Activated CD4-positive, alpha-beta T cell treated with anti-CD3 and anti-CD28 coated beads, Interleukin-2, amount 50 U/mL, for 24 hours (primary cell): ENCODE results near the gene MOCOS.

ENCODE experiments used
- DNase-seq, 2 donors: peaks; one replicate each; pipeline ENCODE4 v3.0.0-alpha.2; 2020; ENCODE audit warnings: low read depth in 1 of 2, low spot score in 1 of 2

Gene MOCOS

DNA sequence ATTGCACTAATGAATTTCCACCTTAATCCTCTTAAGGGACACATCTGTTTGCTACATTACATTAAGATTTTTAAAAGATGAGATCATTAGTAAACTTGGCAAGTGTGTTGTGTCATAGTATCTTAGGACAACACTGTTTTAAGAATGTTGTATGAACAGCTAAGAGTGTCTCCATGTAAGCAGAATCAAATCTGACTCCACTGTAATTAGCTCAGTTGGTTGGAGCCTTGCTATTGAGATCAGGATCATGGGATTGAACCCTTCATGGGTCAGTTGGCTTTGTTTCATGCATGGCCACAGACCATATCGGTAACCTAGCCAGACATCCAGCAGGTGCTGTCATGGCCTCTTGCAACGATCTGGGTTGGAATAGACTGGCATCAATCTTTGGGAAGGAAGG lies 115.4 kb downstream of the MOCOS start:
- no peak for DNase-seq

DNA sequence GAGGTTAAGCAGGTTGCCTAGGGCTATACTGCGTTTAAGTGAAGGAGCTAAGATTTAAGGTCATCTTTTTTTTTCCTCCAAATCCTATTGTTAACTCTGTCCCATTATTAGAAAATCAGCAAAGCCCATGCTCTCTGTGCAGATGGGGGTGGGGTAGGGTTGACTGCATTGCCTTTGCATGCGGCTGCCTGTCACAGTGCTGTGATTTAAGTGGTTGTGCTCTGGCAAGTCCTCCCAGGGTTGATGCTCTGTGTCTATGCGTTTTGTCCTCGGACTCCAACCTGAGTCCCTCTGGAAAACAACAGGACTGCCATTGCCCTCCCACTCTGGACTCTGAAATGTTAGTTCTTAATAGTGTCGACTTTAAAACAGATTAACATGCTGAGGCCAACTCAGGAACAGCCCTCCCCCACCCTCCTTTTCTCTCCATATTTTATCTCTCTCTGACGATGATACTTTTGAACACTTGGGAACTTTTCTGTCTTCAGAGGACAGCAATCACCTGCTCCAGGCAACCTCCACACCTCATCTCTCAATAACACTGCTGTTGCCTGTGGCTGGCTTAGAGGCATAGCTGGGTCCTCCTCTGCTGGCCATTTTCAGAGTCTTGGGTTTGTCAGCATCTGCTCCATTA lies 116.0 kb downstream of the MOCOS start:
- no peak for DNase-seq

DNA sequence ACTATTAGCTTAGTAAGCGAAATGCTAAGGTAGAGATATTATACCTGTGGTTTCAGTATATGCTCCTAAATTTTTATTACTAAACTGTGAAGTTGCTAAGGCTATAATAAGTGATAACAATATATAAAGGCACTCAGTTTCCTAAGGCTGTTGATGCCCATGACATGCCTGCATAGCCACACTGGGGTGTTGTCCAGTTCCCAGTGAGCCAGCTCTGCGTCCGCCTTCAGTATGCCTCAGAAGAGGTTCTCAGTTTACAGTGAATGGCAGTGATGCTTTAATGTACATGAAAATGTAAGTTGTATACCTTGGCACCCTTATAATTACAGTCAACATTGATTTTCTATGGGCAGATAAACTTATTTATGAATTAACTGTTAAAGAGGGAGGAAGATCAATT lies 117.4 kb downstream of the MOCOS start:
- DNase-seq: no peak

DNA sequence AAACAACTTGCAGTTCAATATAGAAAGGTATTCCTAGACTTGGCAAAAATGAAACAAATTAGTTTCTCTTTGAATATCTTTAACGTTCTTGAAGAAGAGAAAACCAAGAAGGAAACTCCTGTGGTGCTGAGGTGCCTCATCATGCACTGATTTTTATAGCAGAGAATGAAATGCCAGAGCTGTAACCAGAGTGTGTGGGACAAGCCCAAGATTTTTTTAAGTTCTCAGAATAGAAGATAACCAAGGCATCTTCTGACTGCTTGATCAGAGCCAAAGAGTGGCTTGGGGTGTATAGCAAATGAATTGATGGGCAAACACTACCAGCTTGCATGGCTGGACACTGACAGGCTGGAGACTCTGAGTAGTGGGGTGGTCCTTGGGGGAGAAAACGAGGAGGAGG lies 118.1 kb downstream of the MOCOS start:
- no peak for DNase-seq

DNA sequence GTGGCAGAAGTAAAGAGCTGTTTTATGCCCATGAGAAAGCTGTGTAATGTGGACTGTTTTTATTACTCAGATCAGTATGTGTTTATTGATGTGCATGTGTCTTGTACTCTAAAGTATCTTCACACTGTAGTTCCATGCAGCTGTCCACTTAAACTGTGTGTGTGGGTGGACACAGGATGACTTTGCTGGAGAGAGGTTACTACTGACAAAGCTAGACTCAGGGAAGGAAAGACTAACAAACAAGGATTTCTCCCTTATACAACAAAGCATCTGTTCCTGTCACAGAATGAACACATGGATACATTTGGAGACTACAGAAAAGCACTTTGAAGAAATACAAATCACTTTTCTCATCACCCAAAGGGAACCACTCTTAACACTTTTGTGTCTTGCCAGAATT lies 120.2 kb downstream of the MOCOS start:
- DNase-seq: no peak

DNA sequence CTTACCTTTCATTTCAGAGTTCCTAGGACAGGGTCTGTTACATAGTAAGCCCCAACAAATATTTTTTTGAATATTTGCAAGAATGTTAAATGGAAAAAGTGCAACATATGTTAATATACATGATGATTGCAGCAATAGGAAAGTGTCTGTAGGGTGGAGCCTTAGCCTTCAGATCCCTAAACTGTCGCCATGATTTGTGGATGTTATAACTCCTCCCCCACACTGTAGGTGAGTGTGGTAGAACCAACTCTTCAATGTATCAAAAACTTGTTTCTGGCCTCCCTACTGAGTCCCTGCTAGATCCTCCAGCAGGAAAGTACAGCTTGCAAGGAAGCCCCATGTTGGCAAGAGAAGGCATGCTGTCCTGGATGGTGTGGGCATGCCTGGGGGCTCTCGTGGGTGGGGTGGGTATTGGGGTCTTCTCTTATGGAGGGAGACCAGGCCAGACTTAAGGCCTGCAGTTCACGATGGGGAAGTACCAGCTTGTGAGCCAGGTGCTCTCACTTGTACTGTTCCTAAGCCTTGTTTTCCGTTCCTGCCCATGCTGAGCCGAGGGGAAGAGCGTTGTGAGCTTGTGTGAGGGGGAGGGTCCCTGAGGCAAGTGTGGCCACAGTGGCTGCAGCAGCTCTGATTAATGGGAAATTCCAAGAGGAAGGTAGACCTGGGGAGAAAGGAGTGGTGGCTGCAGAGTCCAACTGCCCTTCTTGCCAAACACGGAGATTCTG lies 121.6 kb downstream of the MOCOS start:
- DNase-seq: no peak

DNA sequence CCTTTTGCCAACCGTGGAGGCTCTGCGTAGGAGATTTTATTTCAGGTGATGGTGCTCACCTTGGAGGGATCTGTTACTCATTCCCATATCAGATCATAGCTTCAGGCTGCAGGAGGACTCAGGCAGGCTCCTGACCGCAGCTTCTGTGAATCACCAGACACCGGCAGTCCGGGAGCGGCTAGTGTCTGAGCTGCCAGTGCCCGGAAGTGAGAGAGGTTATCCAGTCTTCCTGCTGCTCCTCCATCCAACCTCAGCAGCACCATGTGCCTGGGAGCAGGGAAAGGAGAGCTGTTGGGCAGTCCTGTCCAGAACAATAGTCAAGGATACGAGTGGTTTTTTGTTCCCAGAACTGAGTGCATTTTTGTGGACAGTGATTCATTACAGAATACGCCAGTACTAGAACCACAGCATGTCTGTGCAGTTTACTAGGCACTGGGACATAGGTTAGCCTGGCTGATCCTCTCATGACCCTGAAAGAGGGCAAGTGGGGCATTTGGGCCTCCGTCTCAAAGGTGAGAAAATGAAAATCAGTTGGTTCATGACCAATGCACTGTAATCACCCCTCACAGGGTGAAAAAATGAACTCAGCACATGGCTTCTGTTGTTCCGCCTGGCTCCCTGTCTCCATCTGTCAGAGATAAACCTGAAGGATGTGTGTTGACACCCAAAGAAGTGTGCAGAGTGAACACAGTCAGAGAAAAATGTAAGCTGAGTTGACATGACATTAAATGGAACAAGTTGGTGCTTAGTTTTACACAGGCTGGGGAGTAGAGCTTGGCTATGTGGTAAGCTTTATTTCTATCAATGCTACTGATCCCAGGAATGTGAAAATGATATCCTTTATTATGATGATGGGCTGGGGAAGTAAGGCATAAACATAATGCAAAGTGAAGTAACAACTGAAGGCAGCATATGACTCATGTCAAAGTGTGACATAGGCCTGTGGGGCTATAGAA lies 122.4 kb downstream of the MOCOS start:
- no peak for DNase-seq

DNA sequence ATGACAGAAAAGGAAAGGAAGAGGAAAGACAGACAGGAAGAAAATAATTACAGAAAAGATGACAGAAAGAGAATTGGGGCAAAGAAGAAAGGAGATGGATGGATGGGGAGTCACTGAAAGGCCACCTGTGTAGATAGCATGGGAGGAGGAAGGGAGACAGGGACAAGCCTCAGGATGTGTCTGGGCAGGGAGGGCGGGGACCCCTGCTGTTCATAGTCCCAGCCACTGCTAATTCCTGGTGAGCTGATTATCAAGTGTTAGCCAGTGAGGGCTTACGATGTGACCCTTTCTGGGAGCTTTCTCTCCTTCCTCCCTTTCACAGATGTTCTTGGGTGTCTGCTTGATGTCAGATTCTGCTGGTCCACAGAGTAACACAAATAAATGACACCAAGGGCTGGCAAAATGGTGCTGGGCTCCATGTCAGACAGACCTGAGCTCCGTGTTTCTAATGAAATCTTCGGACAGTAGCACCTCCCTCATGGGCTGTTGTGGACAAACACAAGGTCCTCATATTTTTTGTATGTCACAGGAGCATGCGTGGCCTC lies 123.8 kb downstream of the MOCOS start:
- no peak for DNase-seq

DNA sequence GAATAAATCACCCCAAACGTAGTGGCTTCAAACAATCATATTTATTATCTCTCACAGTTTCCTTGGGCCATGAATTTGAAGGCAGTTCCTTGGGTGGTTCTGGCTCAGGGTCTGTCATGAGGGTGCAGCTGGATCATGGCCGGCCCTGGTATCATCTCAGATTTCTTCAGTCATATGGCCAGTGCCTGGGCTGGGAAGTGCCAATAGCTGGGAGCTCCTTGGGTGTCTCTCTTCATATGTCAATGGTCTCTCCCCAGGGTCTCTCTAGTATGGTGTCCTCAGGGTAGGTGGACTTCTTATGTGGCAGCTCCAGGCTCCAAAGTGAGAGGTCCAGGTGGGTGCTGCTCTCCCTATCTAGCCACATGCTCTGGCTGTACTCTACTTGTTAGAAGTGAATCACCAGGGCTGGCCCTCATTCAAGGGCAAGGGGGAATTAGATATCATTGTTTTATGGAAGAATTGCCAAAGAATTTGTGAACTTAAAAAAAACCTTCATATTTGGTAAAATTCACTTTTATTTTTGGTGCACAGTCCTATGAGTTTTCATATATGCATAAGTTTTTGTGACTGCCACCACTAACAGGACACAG lies 125.6 kb downstream of the MOCOS start:
- no peak for DNase-seq

DNA sequence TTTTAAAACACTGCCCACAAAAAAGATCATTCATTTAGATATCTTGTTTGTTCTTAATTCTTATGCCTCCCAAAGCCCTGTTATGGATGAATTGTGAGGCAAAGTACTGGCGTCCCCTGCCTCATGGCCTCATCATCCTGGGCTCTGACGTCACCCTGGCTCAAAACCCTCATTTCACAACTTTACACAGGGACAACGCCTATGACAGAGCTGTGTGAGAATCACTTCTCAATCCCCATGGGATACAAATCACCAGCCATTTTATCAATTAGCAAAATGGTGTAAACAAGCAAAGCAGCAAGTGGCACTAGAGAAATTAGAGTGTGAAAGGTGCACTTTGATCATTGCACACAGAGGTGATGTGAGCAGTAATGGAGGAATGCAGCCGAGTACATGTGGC lies 126.8 kb downstream of the MOCOS start:
- DNase-seq: no peak

DNA sequence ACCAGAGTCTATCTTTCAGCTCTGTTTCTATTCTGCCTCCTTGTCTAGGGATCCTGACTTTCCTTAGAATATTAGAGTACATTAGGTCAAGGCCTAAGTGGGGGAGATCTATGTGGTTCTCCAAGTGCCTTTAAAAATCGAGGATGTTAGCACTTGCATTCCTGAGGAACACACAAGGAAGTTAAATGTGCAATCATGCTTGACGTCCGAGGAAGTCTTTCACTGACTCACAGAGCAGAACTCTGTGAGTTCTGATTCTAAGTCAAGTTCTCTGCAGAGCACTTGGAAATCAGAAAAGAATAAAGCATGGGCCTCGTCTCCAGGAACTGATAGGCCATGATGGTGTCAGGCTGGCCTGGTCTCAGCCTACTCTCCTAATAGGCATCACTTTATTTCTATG lies 127.5 kb downstream of the MOCOS start:
- no peak for DNase-seq

DNA sequence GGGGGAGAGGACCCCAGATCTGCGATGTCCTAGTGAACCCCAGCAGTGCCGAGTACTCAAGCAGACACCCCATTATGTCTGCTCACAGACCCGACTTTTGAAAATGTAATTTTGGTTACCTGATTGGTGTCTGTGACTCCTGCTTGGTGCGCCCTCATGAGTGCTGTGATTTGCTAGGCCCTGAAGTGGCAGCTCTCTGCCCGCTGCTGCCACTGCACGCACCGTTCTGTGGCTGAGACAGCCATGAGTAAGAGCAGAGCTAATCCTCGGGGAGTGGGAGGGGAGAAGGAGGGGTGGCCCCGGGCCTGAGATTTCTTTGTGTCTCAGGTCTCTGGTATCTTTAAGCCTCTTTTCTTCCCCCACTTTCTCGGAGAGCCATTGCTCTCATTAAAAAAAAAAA lies 128.4 kb downstream of the MOCOS start:
- no peak for DNase-seq

DNA sequence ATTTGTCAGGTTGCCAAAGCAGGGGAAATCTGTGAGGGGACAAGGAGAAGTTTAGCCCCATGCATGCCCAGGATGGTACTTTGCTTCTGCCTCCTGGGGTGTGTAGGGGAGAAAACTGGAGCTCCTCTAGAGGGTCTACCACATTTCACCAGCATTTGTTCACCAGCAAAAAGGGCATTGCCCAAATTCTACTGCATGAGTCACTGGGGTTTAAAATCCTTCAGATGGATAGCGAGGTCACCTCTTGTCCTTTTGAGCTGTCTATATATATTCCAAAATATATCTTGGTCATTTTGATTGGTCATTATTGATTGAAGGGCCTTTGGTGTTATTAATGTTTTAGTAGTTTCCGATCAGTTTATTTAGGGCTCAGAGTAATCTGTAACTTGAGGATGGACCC lies 128.9 kb downstream of the MOCOS start:
- DNase-seq: no peak
